ENCODE measurements around the gene RXFP1.

- TF ChIP-seq POLR2A (IDR thresholded peaks at IDR 0.05) = no peak
- TF ChIP-seq, protein P1, sequence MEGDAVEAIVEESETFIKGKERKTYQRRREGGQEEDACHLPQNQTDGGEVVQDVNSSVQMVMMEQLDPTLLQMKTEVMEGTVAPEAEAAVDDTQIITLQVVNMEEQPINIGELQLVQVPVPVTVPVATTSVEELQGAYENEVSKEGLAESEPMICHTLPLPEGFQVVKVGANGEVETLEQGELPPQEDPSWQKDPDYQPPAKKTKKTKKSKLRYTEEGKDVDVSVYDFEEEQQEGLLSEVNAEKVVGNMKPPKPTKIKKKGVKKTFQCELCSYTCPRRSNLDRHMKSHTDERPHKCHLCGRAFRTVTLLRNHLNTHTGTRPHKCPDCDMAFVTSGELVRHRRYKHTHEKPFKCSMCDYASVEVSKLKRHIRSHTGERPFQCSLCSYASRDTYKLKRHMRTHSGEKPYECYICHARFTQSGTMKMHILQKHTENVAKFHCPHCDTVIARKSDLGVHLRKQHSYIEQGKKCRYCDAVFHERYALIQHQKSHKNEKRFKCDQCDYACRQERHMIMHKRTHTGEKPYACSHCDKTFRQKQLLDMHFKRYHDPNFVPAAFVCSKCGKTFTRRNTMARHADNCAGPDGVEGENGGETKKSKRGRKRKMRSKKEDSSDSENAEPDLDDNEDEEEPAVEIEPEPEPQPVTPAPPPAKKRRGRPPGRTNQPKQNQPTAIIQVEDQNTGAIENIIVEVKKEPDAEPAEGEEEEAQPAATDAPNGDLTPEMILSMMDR (IDR thresholded peaks at IDR 0.05) = no peak
- no peak for TF ChIP-seq EP300 (IDR thresholded peaks at IDR 0.05)
Observed at GRCh38 chr4:158644760-158645159, 123.1 kb downstream of the RXFP1 start.

All from stomach (tissue), 4 donors.